Activated CD4-positive, alpha-beta T cell treated with anti-CD3 and anti-CD28 coated beads for 48 hours (primary cell): ENCODE data around the gene SOX5.
"Not testable (repeated sequence)": the region's sequence is repeated elsewhere in the genome, so short reads cannot be mapped to it uniquely, and the experiment has no call there.

ENCODE experiments used
- DNase-seq: peaks from one replicate; pipeline ENCODE4 v3.0.0-alpha.2; 2020

The SOX5 gene

GRCh38 chr12:23528316-23528715, 421.2 kb downstream of the SOX5 start:
- no peak for DNase-seq

- DNase-seq: no peak
Observed at GRCh38 chr12:23525450-23526072, 423.9 kb downstream of the SOX5 start.

DNA sequence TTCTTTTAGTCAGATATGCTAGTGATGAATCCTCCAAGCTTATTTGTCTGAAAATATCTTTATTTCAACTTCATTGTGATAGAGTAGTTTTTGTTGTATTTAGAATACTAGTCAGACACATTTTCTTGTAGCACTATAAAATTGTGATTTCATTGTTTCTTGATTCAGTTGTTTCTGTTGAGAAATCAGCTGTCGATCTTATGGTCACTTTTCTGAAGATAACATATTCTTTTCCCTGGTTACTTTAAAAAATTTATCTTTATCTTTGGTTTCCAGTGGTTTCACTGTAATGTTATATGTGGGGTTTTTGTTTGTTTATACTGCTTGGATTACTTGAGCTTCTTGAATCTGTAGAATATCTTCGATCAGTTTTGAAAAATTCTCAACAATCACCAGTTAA, 426.1 kb downstream of the SOX5 start:
- DNase-seq: no peak

GRCh38 chr12:23519444-23519843, 430.0 kb downstream of the SOX5 start:
- not testable (repeated sequence) for DNase-seq

GRCh38 chr12:23515785-23516184, 433.7 kb downstream of the SOX5 start:
- not testable (repeated sequence) for DNase-seq

DNA sequence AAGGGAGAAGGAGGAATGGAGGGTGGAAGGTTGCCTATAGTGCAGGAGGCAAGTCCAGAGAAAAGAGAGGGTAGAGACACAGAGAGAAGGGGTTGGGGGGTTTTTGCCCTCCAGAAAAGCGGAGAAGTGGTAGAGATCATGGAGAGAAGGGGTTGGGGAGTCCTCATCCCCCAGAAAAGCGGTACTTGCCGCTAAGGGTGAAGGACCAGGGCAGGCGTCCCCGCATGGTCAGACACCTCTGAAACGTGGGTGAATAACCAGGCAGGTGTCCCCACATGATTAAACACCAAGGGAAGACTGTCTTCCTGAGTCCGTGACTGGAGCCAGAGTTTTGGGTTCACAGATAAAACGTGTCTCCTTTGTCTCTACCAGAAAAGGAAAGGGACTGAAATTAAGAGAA, 439.0 kb downstream of the SOX5 start:
- DNase-seq: no peak

- DNase-seq: not testable (repeated sequence)
Observed at GRCh38 chr12:23509832-23510231, 439.6 kb downstream of the SOX5 start.

- DNase-seq: not testable (repeated sequence)
Observed at GRCh38 chr12:23507785-23508184, 441.7 kb downstream of the SOX5 start.

GRCh38 chr12:23505736-23506135, 443.7 kb downstream of the SOX5 start:
- not testable (repeated sequence) for DNase-seq

- no peak for DNase-seq
Observed at GRCh38 chr12:23504641-23505399, 444.6 kb downstream of the SOX5 start.

DNA sequence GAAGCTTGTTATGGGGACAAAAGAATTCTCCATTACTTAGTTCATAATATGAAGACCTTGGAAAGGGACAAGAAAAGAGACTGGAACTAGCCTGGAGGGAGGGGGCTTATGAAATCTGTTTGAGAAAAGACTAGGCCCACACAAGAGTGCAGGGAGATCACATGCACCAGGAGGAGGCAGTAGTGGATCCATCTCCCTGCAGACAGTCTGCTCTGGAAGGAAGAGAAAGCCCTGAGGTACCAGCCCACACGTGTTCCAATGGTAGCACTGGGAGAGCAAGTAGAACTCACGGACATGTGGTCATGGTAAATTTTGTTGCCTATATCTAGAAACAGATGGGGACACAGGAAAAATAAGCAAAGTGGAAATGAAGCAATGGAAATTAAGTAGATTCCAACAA, 445.4 kb downstream of the SOX5 start:
- DNase-seq: no peak

DNA sequence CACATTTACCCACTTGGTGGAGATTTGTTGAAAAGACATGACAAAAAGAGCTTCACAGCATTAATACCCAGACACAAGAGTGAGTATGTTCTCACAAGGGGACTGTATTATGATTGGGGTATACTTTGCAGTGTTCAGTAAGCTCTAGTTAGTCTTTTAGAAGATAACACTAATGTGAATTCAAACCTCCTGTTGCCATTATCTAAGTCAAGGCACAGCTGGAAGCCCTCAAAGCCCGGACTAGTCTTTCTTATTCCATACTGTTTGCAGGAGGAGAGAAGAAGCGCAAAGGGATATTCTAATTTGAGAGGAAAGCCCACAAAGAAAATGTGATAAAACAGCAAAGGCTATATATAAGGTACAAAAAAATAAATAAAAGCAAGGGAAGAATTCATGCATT, 445.9 kb downstream of the SOX5 start:
- no peak for DNase-seq

GRCh38 chr12:23502259-23502658, 447.2 kb downstream of the SOX5 start:
- no peak for DNase-seq

DNA sequence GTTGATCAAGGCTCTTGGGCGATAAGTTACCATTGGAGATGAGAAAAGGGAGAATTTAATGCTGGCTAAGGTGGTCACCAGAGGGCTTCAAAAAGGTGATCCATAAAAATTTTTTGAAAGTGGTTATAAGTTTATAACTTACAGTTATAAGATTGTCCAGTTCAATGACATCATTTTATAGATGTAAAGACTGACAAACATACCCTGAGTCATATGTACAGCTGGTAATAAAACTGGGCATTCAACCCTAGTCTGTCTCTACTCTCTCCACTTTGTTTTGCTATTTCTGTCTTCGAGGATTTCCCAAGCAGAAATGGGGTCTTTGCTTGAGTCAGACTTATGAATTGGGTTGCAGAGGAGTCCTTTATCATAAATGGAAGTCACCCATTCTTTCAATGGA, 454.0 kb downstream of the SOX5 start:
- no peak for DNase-seq

DNA sequence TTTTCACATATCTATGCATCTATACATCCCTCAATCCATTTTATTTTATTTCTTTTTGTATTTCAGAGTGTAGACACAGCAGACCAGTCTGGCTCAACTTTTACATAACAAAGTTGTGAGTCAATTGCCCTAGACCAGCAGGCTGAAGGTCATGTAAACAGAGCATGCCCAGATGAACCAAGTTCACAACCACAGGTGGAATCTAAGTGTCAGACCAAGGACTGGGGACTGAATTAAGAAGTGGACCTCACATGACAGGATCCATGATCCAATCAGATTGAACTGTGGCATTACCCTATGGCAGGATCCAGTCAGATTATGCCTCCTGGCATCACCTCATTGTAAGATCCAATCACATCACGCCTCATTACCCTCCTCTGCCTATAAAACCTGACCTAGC, 455.8 kb downstream of the SOX5 start:
- no peak for DNase-seq

DNA sequence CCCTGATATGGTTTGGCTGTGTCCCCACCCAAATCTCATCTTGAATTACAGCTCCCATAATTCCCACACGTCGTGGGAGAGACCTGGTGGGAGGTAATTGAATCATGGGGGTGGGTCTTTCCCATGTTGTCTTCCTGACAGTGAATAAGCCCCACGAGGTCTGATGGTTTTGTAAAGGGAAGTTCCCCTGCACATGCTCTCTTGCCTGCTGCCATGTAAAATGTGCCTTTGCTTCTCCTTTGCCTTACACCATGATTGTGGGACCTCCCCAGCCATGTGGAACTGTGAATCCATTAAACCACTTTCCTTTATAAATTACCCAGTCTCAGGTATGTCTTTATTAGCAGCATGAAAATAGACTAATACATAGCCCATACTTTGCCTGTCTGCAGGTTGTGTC, 458.4 kb downstream of the SOX5 start:
- DNase-seq: not testable (repeated sequence)

GRCh38 chr12:23488130-23488529, 461.3 kb downstream of the SOX5 start:
- DNase-seq: no peak

- DNase-seq: no peak
Observed at GRCh38 chr12:23484238-23484637, 465.2 kb downstream of the SOX5 start.

DNA sequence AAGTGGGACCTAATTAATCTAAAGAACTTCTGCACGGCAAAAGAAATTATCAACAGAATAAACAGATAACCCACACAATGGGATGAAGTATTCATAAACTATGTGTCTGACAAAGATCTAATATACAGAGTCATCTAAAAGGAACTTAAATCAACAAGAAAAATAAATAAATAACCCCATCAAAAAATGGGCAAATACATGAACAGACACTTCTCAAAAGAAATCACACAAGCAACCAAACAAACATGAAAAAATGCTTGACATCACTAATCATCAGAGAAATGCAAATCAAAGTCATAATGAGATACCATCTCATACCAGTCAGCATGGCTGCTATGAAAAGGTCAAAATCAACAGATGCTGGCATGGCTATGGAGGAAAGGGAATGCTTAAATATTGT, 466.9 kb downstream of the SOX5 start:
- DNase-seq: no peak
